ENCODE results near the gene PRDX3.

The PRDX3 gene

GRCh38 chr10:119131512-119132240 lies 46.9 kb downstream of the PRDX3 start:
- peak in 2 of 4 experiments; percentile 6 to 25 for DNase-seq (ENCODE audit: low read depth in 4 of 4, low spot score in 1 of 4)

GRCh38 chr10:119129721-119130120 lies 48.9 kb downstream of the PRDX3 start:
- DNase-seq (ENCODE audit: low read depth in 4 of 4, low spot score in 1 of 4), result no peak

DNA sequence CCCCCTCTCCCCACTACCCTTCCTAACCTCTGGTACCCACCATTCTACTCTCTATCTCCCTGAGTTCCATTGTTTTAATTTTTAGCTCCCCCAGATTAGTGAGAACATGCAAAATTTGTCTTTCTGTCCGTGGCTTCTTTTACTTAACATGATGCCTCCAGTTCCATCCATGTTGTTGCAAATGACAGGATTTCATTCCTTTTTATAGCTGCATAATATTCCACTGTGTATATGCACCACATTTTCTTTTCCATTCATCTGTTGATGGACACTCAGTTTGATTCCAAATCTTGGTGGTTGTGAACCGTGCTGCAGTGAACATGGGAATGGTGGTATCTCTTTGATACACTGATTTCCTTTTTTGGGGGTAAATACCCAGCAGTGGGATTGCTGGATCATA lies 52.7 kb downstream of the PRDX3 start:
- no peak for DNase-seq (ENCODE audit: low read depth in 4 of 4, low spot score in 1 of 4)

- DNase-seq (ENCODE audit: low read depth in 4 of 4, low spot score in 1 of 4), result no peak
Measured at GRCh38 chr10:119120875-119121274, 57.7 kb downstream of the PRDX3 start.

GRCh38 chr10:119120413-119120867 lies 58.2 kb downstream of the PRDX3 start:
- DNase-seq (ENCODE audit: low read depth in 4 of 4, low spot score in 1 of 4), result no peak

DNA sequence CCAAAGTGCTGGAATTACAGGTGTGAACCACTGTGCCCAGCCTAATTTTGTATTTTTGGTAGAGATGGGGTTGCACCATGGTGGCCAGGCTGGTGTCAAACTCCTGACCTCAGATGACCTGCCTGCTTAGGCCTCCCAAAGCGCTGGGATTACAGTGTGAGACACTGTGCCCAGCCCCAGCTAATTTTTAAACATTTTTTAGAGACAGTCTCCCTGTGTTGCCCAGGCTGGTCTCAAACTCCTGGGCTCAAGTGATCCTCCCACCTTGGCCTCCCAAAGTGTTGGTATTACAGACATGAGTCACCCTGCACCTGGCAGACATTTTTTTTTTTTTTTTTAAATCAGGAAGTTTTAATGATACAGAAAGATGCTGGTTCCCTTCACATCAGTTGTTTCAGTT lies 59.2 kb downstream of the PRDX3 start:
- no peak for DNase-seq (ENCODE audit: low read depth in 4 of 4, low spot score in 1 of 4)

DNA sequence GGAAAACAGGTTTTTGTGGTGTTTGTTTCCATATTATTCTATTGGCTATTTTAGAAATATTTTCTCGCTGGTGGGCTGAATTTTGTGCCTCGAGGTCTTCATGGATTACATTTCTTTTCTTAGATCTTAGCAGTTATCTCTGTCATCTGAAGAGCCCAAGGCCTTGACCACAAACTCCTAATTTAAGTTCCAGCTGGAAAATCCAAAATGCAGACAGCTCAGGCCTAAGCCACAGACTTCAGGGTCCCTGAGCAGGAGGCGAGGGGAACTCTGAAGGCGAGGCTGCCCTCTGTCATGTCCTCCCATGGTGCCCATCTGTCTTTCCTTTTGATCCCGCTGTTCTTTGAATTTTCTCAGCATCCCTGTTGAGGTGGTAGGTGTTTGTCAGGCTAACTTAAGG lies 60.4 kb downstream of the PRDX3 start:
- DNase-seq (ENCODE audit: low read depth in 4 of 4, low spot score in 1 of 4), result no peak

Measured in stimulated activated CD4-positive, alpha-beta T cell treated with anti-CD3 and anti-CD28 coated beads, Interleukin-1b, Interleukin-23, amount 100 ng/mL, for 24 hours (primary cell).